Measurements from ENCODE around the gene CBARP. TPM values are rescaled to one million over a fixed set of nuclear protein-coding genes. Genes with fewer than 3 reads are reported as not detected.

The CBARP gene
- total and polyA plus RNA-seq, 2 of the 13 experiments (the other 11 are each of a cell fraction or from before 2014, with no cell fraction given) = 1.2 to 1.4 TPM

GRCh38 chr19:1284979-1285736, 47.4 kb upstream of the CBARP start (continued):
- no peak for TF ChIP-seq REST (IDR thresholded peaks at IDR 0.05; ENCODE audit: borderline replicate concordance in 1 of 2, low read depth in 1 of 2, low read length in 2 of 2)
- no peak for TF ChIP-seq KDM5B (CRISPR knock-in tag; IDR thresholded peaks at IDR 0.05; ENCODE audit: borderline replicate concordance)
- TF ChIP-seq ZBTB44 (CRISPR knock-in tag; IDR thresholded peaks at IDR 0.05) = no peak
- TF ChIP-seq TFDP1 (CRISPR knock-in tag; IDR thresholded peaks at IDR 0.05; ENCODE audit: borderline replicate concordance) = no peak
- no peak for TF ChIP-seq ZNF770 (CRISPR knock-in tag; IDR thresholded peaks at IDR 0.05)
- TF ChIP-seq ZNF670 (CRISPR knock-in tag; IDR thresholded peaks at IDR 0.05; ENCODE audit: borderline replicate concordance) = no peak
- no peak; the same call in 1 of the 2 replicates for TF ChIP-seq ZNF639 (CRISPR knock-in tag; conservative IDR thresholded peaks at IDR 0.05)
- no peak for TF ChIP-seq ZNF205 (CRISPR knock-in tag; IDR thresholded peaks at IDR 0.05)
- TF ChIP-seq AKAP8 (CRISPR knock-in tag; IDR thresholded peaks at IDR 0.05) = no peak
- TF ChIP-seq MEIS1 (CRISPR knock-in tag; IDR thresholded peaks at IDR 0.05; ENCODE audit: borderline replicate concordance) = 0 out of 2 replicates have a peak, but pooled peaks have one; percentile 14
- TF ChIP-seq RBM39 (IDR thresholded peaks at IDR 0.05; ENCODE audit: low read depth, low read length, poor library complexity, severe bottlenecking) = no peak
